GM12878 (cell line): ENCODE data around the gene RSBN1L. TPM values are rescaled to one million over a fixed set of nuclear protein-coding genes. Genes with fewer than 3 reads are reported as not detected.

ENCODE experiments used
- ATAC-seq: fragments of 200-7000 bp; cut with Tn5 transposase; 3 replicates; pipeline ENCODE4 v1.9.1; 2020; ENCODE audit warnings: mild to moderate bottlenecking, moderate library complexity
- BruUV-seq: library from RNA; stranded (reverse); fragments of 400-500 nt; replicated peaks from 2 replicates; lab custom pipeline; 2021; lab: Mats Ljungman, UMichigan
- CTCF ChIA-PET: fragments of 300-600 bp; sonication (Branson Sonifier 250); formaldehyde crosslinking; extraction: SDS; loops from one replicate; lab custom pipeline; 2021; ENCODE audit warnings: inconsistent platforms; lab: Yijun Ruan, JAX
- POLR2A ChIA-PET: fragments of 350-600 bp; formaldehyde crosslinking; extraction: SDS; loops from one replicate; lab custom pipeline; 2021; ENCODE audit warnings: inconsistent platforms; lab: Charles Lee
- RAD21 ChIA-PET: fragments of 300-600 bp; sonication (Branson Sonifier 250); formaldehyde crosslinking; loops from one replicate; lab custom pipeline; 2023; ENCODE audit warnings: antibody characterized with exemption; ENCODE audit not compliant: unreplicated experiment; lab: Charles Lee
- SMC1A ChIA-PET: fragments of 300-600 bp; sonication (Branson Sonifier 250); formaldehyde crosslinking; loops from one replicate; lab custom pipeline; 2023; ENCODE audit not compliant: unreplicated experiment, uncharacterized antibody; lab: Charles Lee
- DNase-seq: peaks from one replicate; pipeline ENCODE4 v3.0.0-alpha.2; 2011; ENCODE audit warnings: low read depth, low spot score
- FAIRE-seq: peaks from 3 replicates; lab custom pipeline; 2011; peaks lifted over from hg19 to GRCh38; lab: Jason Lieb, UNC
- H2AFZ ChIP-seq: 2 replicates; pipeline ENCODE4 v1.6.0; 2011; ENCODE audit warnings: low read depth, low read length, control low read depth; ENCODE audit not compliant: control insufficient read depth
- H3K27ac ChIP-seq: 2 replicates; pipeline ENCODE4 v1.5.1; 2011; ENCODE audit warnings: control low read depth; ENCODE audit not compliant: control insufficient read depth, insufficient read depth
- H3K27me3 ChIP-seq, 2 experiments: replicated peaks in 1 of 2; 2 replicates each; pipeline versions ENCODE4 v1.6.0 to v1.6.1; 2011; ENCODE audit warnings: low read length in 1 of 2; ENCODE audit not compliant: control insufficient read depth in 2 of 2, insufficient read depth in 2 of 2
- H3K36me3 ChIP-seq, 2 experiments: 2 replicates each; pipeline ENCODE4 v1.5.1; 2011; ENCODE audit warnings: low read length in 1 of 2; ENCODE audit not compliant: control insufficient read depth in 2 of 2, insufficient read depth in 2 of 2
- H3K4me1 ChIP-seq: 2 replicates; pipeline ENCODE4 v1.6.1; 2011; ENCODE audit warnings: mild to moderate bottlenecking, low read length, moderate library complexity, mixed read lengths; ENCODE audit not compliant: control insufficient read depth, insufficient read depth
- H3K4me2 ChIP-seq: 2 replicates; pipeline ENCODE4 v1.6.0; 2011; ENCODE audit warnings: control low read depth; ENCODE audit not compliant: control insufficient read depth, insufficient read depth
- H3K4me3 ChIP-seq: fragments of 200-600 bp; sonication (generic); 2 replicates; pipeline ENCODE4 v1.5.1; 2016
- H3K79me2 ChIP-seq: 2 replicates; pipeline ENCODE4 v1.6.0; 2011; ENCODE audit warnings: low read length; ENCODE audit not compliant: control insufficient read depth, insufficient read depth
- H3K9ac ChIP-seq: 2 replicates; pipeline ENCODE4 v1.8.0; 2011; ENCODE audit warnings: low read length, control low read depth, mixed read lengths; ENCODE audit not compliant: control insufficient read depth, insufficient read depth
- H3K9me3 ChIP-seq: replicated peaks from 3 replicates; pipeline ENCODE4 v1.5.1; 2011; ENCODE audit warnings: mild to moderate bottlenecking, low read length; ENCODE audit not compliant: control insufficient read depth, insufficient read depth
- H4K20me1 ChIP-seq: 2 replicates; pipeline ENCODE4 v1.6.0; 2011; ENCODE audit not compliant: control insufficient read depth, insufficient read depth
- BHLHE40 ChIP-seq, 2 experiments: fragments of 450-650 bp in 1 of 2; IDR thresholded peaks; 2 replicates each; pipeline ENCODE4 v1.6.1; 2011 to 2017; ENCODE audit warnings: low read depth in 2 of 2, borderline replicate concordance in 1 of 2, improper control_type of control experiment in 1 of 2, low read length in 1 of 2, mild to moderate bottlenecking in 1 of 2
- FOXK2 ChIP-seq: fragments of 450-650 bp; IDR thresholded peaks from 2 replicates; pipeline ENCODE4 v1.6.1; 2017; ENCODE audit warnings: mild to moderate bottlenecking, moderate library complexity
- HDAC2 ChIP-seq: fragments of 200-600 bp; sonication (generic); IDR thresholded peaks from 2 replicates; pipeline ENCODE4 v1.6.1; 2017
- KLF5 ChIP-seq: fragments of 450-650 bp; IDR thresholded peaks from 2 replicates; pipeline ENCODE4 v1.6.1; 2014; ENCODE audit warnings: mild to moderate bottlenecking; ENCODE audit not compliant: partially characterized antibody
- MEF2B ChIP-seq: fragments of 450-650 bp; IDR thresholded peaks from 2 replicates; pipeline ENCODE4 v1.6.1; 2018; ENCODE audit warnings: mild to moderate bottlenecking, moderate library complexity; ENCODE audit not compliant: partially characterized antibody, poor library complexity, severe bottlenecking
- MTA2 ChIP-seq: fragments of 450-650 bp; IDR thresholded peaks from 2 replicates; pipeline ENCODE4 v1.6.1; 2016; ENCODE audit warnings: low read depth, mild to moderate bottlenecking, moderate library complexity
- NFYB ChIP-seq: IDR thresholded peaks from 2 replicates; pipeline ENCODE4 v1.6.1; 2011; ENCODE audit warnings: low read depth, mild to moderate bottlenecking, low read length, improper control_type of control experiment, moderate library complexity; ENCODE audit not compliant: insufficient read depth
- PAX8 ChIP-seq: fragments of 450-650 bp; IDR thresholded peaks from 2 replicates; pipeline ENCODE4 v1.6.1; 2017; ENCODE audit warnings: mild to moderate bottlenecking, moderate library complexity
- TAF1 ChIP-seq: IDR thresholded peaks from 2 replicates; pipeline ENCODE4 v1.6.1; 2011; ENCODE audit warnings: mild to moderate bottlenecking, low read depth, low read length, borderline replicate concordance
- WGBS: methylation state at CpG from one replicate; pipeline ENCODE4 v1.1.6; 2016; ENCODE audit warnings: low lambda C conversion rate; ENCODE audit not compliant: insufficient replicate concordance, insufficient coverage; ENCODE audit errors: missing lambda C conversion rate; 5-methylcytosine and 5-hydroxymethylcytosine counted together
- in situ Hi-C: fragments of 300-500 bp; cut with MboI; formaldehyde crosslinking; loops from 9 replicates; pipeline ENCODE4 v1.14.3; 2018; ENCODE audit warnings: mixed read lengths
- intact Hi-C: fragments of 100-400 bp; cut with micrococcal nuclease; formaldehyde crosslinking; loops from one replicate; pipeline ENCODE4 v1.14.2; 2022; ENCODE audit not compliant: unreplicated experiment
- polyA plus RNA-seq, 11 experiments: library from polyadenylated mRNA; depleted of rRNA in 4 of 11; unstranded in 6 of 11; stranded (reverse) in 5 of 11; fragments of >200 nt; fragmentation: Nextera tagmentation in 4 of 11; fragmentation: Illumina TruSeq in 1 of 11; extraction: Ambion mirVana in 4 of 11; extraction: Trizol in 1 of 11; gene quantifications; 1 replicate in 1 of 11; 2 replicates in 10 of 11; pipeline versions ENCODE4 v1.2.1 to v1.2.3, GENCODE V29; 2011 to 2016; ENCODE audit warnings: inconsistent platforms in 2 of 11, missing spikeins in 2 of 11, low read depth in 1 of 11
- total RNA-seq, 4 experiments: library from RNA; depleted of rRNA in 3 of 4; stranded (reverse); fragments of >200 nt in 3 of 4; fragmentation: Illumina TruSeq in 1 of 4; extraction: Trizol in 1 of 4; gene quantifications; 2 replicates each; pipeline versions ENCODE4 v1.2.1 to v1.2.3, GENCODE V29; 2013 to 2021
- TF ChIP-seq, protein P1 (sequence below): IDR thresholded peaks from 2 replicates; pipeline ENCODE4 v1.6.1; 2012; ENCODE audit warnings: low read depth, low read length, improper control_type of control experiment
- TF ChIP-seq, protein P2 (sequence below): fragments of 450-650 bp; IDR thresholded peaks from 2 replicates; pipeline ENCODE4 v1.6.1; 2017; ENCODE audit warnings: mild to moderate bottlenecking, moderate library complexity
- TF ChIP-seq, protein P3 (sequence below): fragments of 450-650 bp; IDR thresholded peaks from 2 replicates; pipeline ENCODE4 v1.6.1; 2017; ENCODE audit warnings: low read depth, mild to moderate bottlenecking, moderate library complexity
- TF ChIP-seq, protein P4 (sequence below): fragments of 450-650 bp; IDR thresholded peaks from 2 replicates; pipeline ENCODE4 v1.6.1; 2016; ENCODE audit warnings: mild to moderate bottlenecking, moderate library complexity, borderline replicate concordance

RSBN1L gene
- total and polyA plus RNA-seq, 10 of the 15 experiments (the other 5 are each of a cell fraction or from before 2014, with no cell fraction given) = 4.5 to 23.7 (median 10.3) TPM

DNA sequence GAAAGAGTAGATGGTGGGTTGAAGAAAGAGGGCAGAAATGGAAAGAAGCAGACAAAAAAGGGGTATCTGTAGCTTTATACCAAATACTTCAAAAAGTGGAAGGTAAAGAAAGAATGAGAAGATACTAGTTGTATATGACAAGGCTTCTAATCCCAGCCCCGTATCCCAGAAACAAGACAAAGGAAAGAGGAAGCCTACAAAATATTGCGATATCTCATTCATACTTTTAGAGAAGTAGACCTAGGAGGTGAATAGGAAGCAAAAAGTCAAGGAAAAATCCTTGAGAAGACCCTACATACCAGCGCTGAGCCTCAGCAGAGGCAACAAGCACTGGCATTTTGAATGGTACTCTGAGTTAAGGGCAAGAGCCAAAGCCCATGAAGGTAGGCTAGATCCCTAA is 128.9 kb downstream of the RSBN1L start:
- RAD21 ChIA-PET = interaction anchor here (0.7 kb wide), 1 partner anchor 43 kb away, joined by 3 read pairs; no protein-coding TSS in a partner anchor
- intact Hi-C loops = no loop called here
- peak overlapping the region; percentile 6; the same call in 1 of the 2 replicates for H3K27ac ChIP-seq
- WGBS = 98% methylated on average over 3 of the region's 3 CpGs
- CTCF ChIA-PET = no interaction called here
- H3K9ac ChIP-seq = no peak overlapping the region
- H3K36me3 ChIP-seq = peaks cover under 1 to 6% of the 10 kb centered on the region in 2 experiments; a peak in 3 of 4 replicates
- BruUV-seq = no TSS peak
- peaks cover 18% of the 10 kb centered on the region for H3K4me1 ChIP-seq
- no peak overlapping the region for H3K4me3 ChIP-seq
- SMC1A ChIA-PET = interaction anchor here (0.6 kb wide), 1 partner anchor 151 kb away, joined by 3 read pairs; no protein-coding TSS in a partner anchor
- FAIRE-seq = no peak
- DNase-seq = no peak
- ATAC-seq = no peak
- H3K4me2 ChIP-seq = no peak overlapping the region
- in situ Hi-C loops = no loop called here
- no peak overlapping the region for H2AFZ ChIP-seq
- TF ChIP-seq TAF1 = no peak
- no peak for TF ChIP-seq MEF2B
- TF ChIP-seq MTA2 = no peak
- no peak for TF ChIP-seq BHLHE40 (IDR thresholded peaks at IDR 0.05; ENCODE audit: borderline replicate concordance in 1 of 2, low read depth in 2 of 2, low read length in 1 of 2)
- no peak for TF ChIP-seq HDAC2
- no peak for TF ChIP-seq FOXK2
- TF ChIP-seq, protein P1, sequence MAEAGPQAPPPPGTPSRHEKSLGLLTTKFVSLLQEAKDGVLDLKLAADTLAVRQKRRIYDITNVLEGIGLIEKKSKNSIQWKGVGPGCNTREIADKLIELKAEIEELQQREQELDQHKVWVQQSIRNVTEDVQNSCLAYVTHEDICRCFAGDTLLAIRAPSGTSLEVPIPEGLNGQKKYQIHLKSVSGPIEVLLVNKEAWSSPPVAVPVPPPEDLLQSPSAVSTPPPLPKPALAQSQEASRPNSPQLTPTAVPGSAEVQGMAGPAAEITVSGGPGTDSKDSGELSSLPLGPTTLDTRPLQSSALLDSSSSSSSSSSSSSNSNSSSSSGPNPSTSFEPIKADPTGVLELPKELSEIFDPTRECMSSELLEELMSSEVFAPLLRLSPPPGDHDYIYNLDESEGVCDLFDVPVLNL = no peak
- TF ChIP-seq NFYB = no peak
- TF ChIP-seq, protein P2, sequence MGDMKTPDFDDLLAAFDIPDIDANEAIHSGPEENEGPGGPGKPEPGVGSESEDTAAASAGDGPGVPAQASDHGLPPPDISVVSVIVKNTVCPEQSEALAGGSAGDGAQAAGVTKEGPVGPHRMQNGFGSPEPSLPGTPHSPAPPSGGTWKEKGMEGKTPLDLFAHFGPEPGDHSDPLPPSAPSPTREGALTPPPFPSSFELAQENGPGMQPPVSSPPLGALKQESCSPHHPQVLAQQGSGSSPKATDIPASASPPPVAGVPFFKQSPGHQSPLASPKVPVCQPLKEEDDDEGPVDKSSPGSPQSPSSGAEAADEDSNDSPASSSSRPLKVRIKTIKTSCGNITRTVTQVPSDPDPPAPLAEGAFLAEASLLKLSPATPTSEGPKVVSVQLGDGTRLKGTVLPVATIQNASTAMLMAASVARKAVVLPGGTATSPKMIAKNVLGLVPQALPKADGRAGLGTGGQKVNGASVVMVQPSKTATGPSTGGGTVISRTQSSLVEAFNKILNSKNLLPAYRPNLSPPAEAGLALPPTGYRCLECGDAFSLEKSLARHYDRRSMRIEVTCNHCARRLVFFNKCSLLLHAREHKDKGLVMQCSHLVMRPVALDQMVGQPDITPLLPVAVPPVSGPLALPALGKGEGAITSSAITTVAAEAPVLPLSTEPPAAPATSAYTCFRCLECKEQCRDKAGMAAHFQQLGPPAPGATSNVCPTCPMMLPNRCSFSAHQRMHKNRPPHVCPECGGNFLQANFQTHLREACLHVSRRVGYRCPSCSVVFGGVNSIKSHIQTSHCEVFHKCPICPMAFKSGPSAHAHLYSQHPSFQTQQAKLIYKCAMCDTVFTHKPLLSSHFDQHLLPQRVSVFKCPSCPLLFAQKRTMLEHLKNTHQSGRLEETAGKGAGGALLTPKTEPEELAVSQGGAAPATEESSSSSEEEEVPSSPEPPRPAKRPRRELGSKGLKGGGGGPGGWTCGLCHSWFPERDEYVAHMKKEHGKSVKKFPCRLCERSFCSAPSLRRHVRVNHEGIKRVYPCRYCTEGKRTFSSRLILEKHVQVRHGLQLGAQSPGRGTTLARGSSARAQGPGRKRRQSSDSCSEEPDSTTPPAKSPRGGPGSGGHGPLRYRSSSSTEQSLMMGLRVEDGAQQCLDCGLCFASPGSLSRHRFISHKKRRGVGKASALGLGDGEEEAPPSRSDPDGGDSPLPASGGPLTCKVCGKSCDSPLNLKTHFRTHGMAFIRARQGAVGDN = no peak
- TF ChIP-seq, protein P3, sequence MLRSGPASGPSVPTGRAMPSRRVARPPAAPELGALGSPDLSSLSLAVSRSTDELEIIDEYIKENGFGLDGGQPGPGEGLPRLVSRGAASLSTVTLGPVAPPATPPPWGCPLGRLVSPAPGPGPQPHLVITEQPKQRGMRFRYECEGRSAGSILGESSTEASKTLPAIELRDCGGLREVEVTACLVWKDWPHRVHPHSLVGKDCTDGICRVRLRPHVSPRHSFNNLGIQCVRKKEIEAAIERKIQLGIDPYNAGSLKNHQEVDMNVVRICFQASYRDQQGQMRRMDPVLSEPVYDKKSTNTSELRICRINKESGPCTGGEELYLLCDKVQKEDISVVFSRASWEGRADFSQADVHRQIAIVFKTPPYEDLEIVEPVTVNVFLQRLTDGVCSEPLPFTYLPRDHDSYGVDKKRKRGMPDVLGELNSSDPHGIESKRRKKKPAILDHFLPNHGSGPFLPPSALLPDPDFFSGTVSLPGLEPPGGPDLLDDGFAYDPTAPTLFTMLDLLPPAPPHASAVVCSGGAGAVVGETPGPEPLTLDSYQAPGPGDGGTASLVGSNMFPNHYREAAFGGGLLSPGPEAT = no peak
- TF ChIP-seq PAX8 = no peak
- no peak for TF ChIP-seq KLF5
- TF ChIP-seq, protein P4, sequence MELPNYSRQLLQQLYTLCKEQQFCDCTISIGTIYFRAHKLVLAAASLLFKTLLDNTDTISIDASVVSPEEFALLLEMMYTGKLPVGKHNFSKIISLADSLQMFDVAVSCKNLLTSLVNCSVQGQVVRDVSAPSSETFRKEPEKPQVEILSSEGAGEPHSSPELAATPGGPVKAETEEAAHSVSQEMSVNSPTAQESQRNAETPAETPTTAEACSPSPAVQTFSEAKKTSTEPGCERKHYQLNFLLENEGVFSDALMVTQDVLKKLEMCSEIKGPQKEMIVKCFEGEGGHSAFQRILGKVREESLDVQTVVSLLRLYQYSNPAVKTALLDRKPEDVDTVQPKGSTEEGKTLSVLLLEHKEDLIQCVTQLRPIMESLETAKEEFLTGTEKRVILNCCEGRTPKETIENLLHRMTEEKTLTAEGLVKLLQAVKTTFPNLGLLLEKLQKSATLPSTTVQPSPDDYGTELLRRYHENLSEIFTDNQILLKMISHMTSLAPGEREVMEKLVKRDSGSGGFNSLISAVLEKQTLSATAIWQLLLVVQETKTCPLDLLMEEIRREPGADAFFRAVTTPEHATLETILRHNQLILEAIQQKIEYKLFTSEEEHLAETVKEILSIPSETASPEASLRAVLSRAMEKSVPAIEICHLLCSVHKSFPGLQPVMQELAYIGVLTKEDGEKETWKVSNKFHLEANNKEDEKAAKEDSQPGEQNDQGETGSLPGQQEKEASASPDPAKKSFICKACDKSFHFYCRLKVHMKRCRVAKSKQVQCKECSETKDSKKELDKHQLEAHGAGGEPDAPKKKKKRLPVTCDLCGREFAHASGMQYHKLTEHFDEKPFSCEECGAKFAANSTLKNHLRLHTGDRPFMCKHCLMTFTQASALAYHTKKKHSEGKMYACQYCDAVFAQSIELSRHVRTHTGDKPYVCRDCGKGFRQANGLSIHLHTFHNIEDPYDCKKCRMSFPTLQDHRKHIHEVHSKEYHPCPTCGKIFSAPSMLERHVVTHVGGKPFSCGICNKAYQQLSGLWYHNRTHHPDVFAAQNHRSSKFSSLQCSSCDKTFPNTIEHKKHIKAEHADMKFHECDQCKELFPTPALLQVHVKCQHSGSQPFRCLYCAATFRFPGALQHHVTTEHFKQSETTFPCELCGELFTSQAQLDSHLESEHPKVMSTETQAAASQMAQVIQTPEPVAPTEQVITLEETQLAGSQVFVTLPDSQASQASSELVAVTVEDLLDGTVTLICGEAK = no peak
- H3K79me2 ChIP-seq = peaks cover 62% of the 10 kb centered on the region
- no peaks in the 10 kb centered on the region for H3K27me3 ChIP-seq
- POLR2A ChIA-PET = interaction anchor here (1.0 kb wide), 1 partner anchor 12 kb away, joined by 4 read pairs; no protein-coding TSS in a partner anchor
- H4K20me1 ChIP-seq = no peaks in the 10 kb centered on the region
- H3K9me3 ChIP-seq = peaks cover 43% of the 10 kb centered on the region
